GM23338 (cell line): ENCODE results near the gene TLCD3A. TPM values are rescaled to one million over a fixed set of nuclear protein-coding genes. Genes with fewer than 3 reads are reported as not detected.

Experiments used
- ATAC-seq: fragments of 200-7000 bp; cut with Tn5 transposase; 3 replicates; pipeline ENCODE4 v1.9.1; 2020
- DNase-seq: peaks from one replicate; pipeline ENCODE4 v3.0.0-alpha.2; 2015; ENCODE audit warnings: low spot score
- H2AFZ ChIP-seq: fragments of 200-600 bp; sonication (generic); 2 replicates; pipeline ENCODE4 v1.8.0; 2016; ENCODE audit warnings: antibody characterized with exemption, mild to moderate bottlenecking, moderate library complexity
- H3F3A ChIP-seq: fragments of 200-600 bp; sonication (generic); replicated peaks from 2 replicates; pipeline ENCODE4 v1.8.0; 2017; ENCODE audit warnings: antibody characterized with exemption, mixed run types, low read depth
- H3K27ac ChIP-seq: fragments of 200-600 bp; sonication (generic); 2 replicates; pipeline ENCODE4 v1.6.1; 2016; ENCODE audit warnings: low read depth
- H3K27me3 ChIP-seq: fragments of 200-600 bp; sonication (generic); 2 replicates; pipeline ENCODE4 v1.8.0; 2016; ENCODE audit warnings: mild to moderate bottlenecking, mixed run types, moderate library complexity; ENCODE audit not compliant: insufficient read depth
- H3K36me3 ChIP-seq: fragments of 200-600 bp; sonication (generic); 2 replicates; pipeline ENCODE4 v1.8.0; 2016; ENCODE audit warnings: mild to moderate bottlenecking; ENCODE audit not compliant: insufficient read depth
- H3K4me1 ChIP-seq: fragments of 200-600 bp; sonication (generic); 2 replicates; pipeline ENCODE4 v1.8.0; 2016; ENCODE audit warnings: mild to moderate bottlenecking, moderate library complexity; ENCODE audit not compliant: insufficient read depth
- H3K4me2 ChIP-seq: fragments of 200-600 bp; sonication (generic); 2 replicates; pipeline ENCODE4 v1.7.1; 2017; ENCODE audit warnings: mixed run types
- H3K4me3 ChIP-seq: fragments of 200-600 bp; sonication (generic); 2 replicates; pipeline ENCODE4 v1.6.1; 2016; ENCODE audit warnings: mixed run types
- H3K79me2 ChIP-seq: fragments of 200-600 bp; sonication (generic); replicated peaks from 2 replicates; pipeline ENCODE4 v1.8.0; 2017; ENCODE audit warnings: mild to moderate bottlenecking; ENCODE audit not compliant: insufficient read depth
- H3K9me2 ChIP-seq: fragments of 200-600 bp; sonication (generic); 2 replicates; pipeline ENCODE4 v1.8.0; 2017; ENCODE audit not compliant: insufficient read depth
- H4K20me1 ChIP-seq: fragments of 200-600 bp; sonication (generic); replicated peaks from 2 replicates; pipeline ENCODE4 v1.8.0; 2017; ENCODE audit warnings: mild to moderate bottlenecking; ENCODE audit not compliant: insufficient read depth
- H3K27ac Mint-ChIP-seq: 2 replicates; pipeline ENCODE4 v1.8.0; 2020; ENCODE audit warnings: inconsistent platforms, mild to moderate bottlenecking, moderate library complexity, mixed read lengths
- H3K27me3 Mint-ChIP-seq: 3 replicates; pipeline ENCODE4 v1.8.0; 2022; ENCODE audit warnings: low read depth, mild to moderate bottlenecking, moderate library complexity, mixed read lengths, inconsistent platforms; ENCODE audit not compliant: insufficient read depth, poor library complexity
- H3K36me3 Mint-ChIP-seq: 3 replicates; pipeline ENCODE4 v1.8.0; 2021; ENCODE audit warnings: low read depth, mild to moderate bottlenecking, inconsistent platforms, moderate library complexity, mixed read lengths
- H3K4me1 Mint-ChIP-seq: 3 replicates; pipeline ENCODE4 v1.8.0; 2020; ENCODE audit warnings: mild to moderate bottlenecking, inconsistent platforms, mixed read lengths
- H3K4me3 Mint-ChIP-seq: 3 replicates; pipeline ENCODE4 v1.8.0; 2021; ENCODE audit warnings: moderate library complexity, mild to moderate bottlenecking, inconsistent platforms, mixed read lengths
- H3K9me3 Mint-ChIP-seq: 3 replicates; pipeline ENCODE4 v1.8.0; 2020; ENCODE audit warnings: moderate library complexity, mild to moderate bottlenecking, inconsistent platforms, mixed read lengths
- CREB1 ChIP-seq: fragments of 250-450 bp; sonication (Bioruptor Pico); IDR thresholded peaks from 2 replicates; pipeline ENCODE4 v1.5.0; 2020; ENCODE audit warnings: low read depth, mild to moderate bottlenecking, moderate library complexity
- EZH2 ChIP-seq: fragments of 200-600 bp; sonication (generic); IDR thresholded peaks from one replicate; pipeline ENCODE4 v1.8.0; 2017; ENCODE audit warnings: antibody characterized with exemption, mild to moderate bottlenecking, low read depth; ENCODE audit not compliant: unreplicated experiment
- JUNB ChIP-seq: IDR thresholded peaks from one replicate; pipeline ENCODE4 v1.6.1; 2016; ENCODE audit warnings: antibody characterized with exemption; ENCODE audit not compliant: unreplicated experiment
- NANOG ChIP-seq: IDR thresholded peaks from 2 replicates; pipeline ENCODE4 v1.6.1; 2016; ENCODE audit warnings: antibody characterized with exemption, borderline replicate concordance
- POLR2AphosphoS5 ChIP-seq: IDR thresholded peaks from 2 replicates; pipeline ENCODE4 v1.6.1; 2016; ENCODE audit warnings: antibody characterized with exemption, low read depth
- STAT1 ChIP-seq: IDR thresholded peaks from one replicate; pipeline ENCODE4 v1.6.1; 2016; ENCODE audit warnings: antibody characterized with exemption; ENCODE audit not compliant: unreplicated experiment
- ZNF114 ChIP-seq: fragments of 250-450 bp; sonication (Bioruptor Pico); IDR thresholded peaks from 2 replicates; pipeline ENCODE4 v1.5.0; 2020; ENCODE audit warnings: mild to moderate bottlenecking, moderate library complexity
- ZNF331 ChIP-seq: fragments of 250-450 bp; sonication (Bioruptor Pico); IDR thresholded peaks from 2 replicates; pipeline ENCODE4 v1.5.0; 2020; ENCODE audit warnings: low read depth, mild to moderate bottlenecking, moderate library complexity
- polyA plus RNA-seq: library from polyadenylated mRNA; unstranded; fragments of >200 nt; fragmentation: Nextera tagmentation; extraction: Ambion mirVana; gene quantifications from 2 replicates; pipeline ENCODE4 v1.2.1, GENCODE V29; 2016
- total RNA-seq: library from RNA; depleted of rRNA; stranded (reverse); fragments of >200 nt; shearing (Covaris generic); gene quantifications from 2 replicates; pipeline ENCODE4 v1.2.3, GENCODE V29; 2014
- TF ChIP-seq, protein P1 (sequence below), 2 experiments: fragments of 200-600 bp in 1 of 2; sonication (generic) in 1 of 2; conservative IDR thresholded peaks; 2 replicates each; pipeline versions ENCODE4 v1.5.1 to v1.6.1; 2016 to 2017; ENCODE audit warnings: antibody characterized with exemption in 2 of 2, low read depth in 2 of 2, mild to moderate bottlenecking in 2 of 2, moderate library complexity in 1 of 2
- TF ChIP-seq, protein P2 (sequence below): fragments of 250-450 bp; sonication (Bioruptor Pico); IDR thresholded peaks from 2 replicates; pipeline ENCODE4 v1.5.0; 2020; ENCODE audit warnings: mild to moderate bottlenecking, moderate library complexity
- TF ChIP-seq, protein P3 (sequence below): IDR thresholded peaks from one replicate; pipeline ENCODE4 v1.6.1; 2018; ENCODE audit warnings: antibody characterized with exemption; ENCODE audit not compliant: unreplicated experiment
- TF ChIP-seq, protein P4 (sequence below): IDR thresholded peaks from 2 replicates; pipeline ENCODE4 v1.6.1; 2016; ENCODE audit warnings: antibody characterized with exemption

Gene TLCD3A
- total and polyA plus RNA-seq, 2 experiments from 2014 or later = 10.3 to 21.1 TPM

DNA sequence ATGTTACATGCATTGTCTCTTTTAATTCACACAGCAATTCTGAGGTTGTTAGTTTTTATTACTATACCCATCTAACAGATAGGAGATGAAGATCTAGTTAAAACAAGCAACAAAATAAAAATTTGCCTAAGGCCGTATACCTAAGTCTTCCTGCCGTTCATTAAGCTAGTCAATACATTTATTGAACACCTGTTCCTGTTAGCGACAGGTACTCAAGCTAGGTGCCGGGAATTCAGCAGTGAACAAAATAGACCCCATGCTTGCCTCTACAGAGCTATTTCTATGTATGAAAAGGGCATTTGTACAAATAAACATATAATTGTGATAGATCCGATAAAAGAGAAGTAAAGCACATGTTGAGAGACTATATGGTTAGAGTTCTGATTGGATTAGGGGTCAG lies 14.3 kb upstream of the TLCD3A start:
- H3K27me3 Mint-ChIP-seq = peaks cover 7% of the 10 kb centered on the region
- no peak for TF ChIP-seq ZNF114 (CRISPR knock-in tag)
- no peak for TF ChIP-seq POLR2AphosphoS5
- no peak for TF ChIP-seq NANOG
- TF ChIP-seq, protein P1, sequence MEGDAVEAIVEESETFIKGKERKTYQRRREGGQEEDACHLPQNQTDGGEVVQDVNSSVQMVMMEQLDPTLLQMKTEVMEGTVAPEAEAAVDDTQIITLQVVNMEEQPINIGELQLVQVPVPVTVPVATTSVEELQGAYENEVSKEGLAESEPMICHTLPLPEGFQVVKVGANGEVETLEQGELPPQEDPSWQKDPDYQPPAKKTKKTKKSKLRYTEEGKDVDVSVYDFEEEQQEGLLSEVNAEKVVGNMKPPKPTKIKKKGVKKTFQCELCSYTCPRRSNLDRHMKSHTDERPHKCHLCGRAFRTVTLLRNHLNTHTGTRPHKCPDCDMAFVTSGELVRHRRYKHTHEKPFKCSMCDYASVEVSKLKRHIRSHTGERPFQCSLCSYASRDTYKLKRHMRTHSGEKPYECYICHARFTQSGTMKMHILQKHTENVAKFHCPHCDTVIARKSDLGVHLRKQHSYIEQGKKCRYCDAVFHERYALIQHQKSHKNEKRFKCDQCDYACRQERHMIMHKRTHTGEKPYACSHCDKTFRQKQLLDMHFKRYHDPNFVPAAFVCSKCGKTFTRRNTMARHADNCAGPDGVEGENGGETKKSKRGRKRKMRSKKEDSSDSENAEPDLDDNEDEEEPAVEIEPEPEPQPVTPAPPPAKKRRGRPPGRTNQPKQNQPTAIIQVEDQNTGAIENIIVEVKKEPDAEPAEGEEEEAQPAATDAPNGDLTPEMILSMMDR (conservative IDR thresholded peaks at IDR 0.05; ENCODE audit: low read depth in 2 of 2) = no peak
- TF ChIP-seq, protein P2, sequence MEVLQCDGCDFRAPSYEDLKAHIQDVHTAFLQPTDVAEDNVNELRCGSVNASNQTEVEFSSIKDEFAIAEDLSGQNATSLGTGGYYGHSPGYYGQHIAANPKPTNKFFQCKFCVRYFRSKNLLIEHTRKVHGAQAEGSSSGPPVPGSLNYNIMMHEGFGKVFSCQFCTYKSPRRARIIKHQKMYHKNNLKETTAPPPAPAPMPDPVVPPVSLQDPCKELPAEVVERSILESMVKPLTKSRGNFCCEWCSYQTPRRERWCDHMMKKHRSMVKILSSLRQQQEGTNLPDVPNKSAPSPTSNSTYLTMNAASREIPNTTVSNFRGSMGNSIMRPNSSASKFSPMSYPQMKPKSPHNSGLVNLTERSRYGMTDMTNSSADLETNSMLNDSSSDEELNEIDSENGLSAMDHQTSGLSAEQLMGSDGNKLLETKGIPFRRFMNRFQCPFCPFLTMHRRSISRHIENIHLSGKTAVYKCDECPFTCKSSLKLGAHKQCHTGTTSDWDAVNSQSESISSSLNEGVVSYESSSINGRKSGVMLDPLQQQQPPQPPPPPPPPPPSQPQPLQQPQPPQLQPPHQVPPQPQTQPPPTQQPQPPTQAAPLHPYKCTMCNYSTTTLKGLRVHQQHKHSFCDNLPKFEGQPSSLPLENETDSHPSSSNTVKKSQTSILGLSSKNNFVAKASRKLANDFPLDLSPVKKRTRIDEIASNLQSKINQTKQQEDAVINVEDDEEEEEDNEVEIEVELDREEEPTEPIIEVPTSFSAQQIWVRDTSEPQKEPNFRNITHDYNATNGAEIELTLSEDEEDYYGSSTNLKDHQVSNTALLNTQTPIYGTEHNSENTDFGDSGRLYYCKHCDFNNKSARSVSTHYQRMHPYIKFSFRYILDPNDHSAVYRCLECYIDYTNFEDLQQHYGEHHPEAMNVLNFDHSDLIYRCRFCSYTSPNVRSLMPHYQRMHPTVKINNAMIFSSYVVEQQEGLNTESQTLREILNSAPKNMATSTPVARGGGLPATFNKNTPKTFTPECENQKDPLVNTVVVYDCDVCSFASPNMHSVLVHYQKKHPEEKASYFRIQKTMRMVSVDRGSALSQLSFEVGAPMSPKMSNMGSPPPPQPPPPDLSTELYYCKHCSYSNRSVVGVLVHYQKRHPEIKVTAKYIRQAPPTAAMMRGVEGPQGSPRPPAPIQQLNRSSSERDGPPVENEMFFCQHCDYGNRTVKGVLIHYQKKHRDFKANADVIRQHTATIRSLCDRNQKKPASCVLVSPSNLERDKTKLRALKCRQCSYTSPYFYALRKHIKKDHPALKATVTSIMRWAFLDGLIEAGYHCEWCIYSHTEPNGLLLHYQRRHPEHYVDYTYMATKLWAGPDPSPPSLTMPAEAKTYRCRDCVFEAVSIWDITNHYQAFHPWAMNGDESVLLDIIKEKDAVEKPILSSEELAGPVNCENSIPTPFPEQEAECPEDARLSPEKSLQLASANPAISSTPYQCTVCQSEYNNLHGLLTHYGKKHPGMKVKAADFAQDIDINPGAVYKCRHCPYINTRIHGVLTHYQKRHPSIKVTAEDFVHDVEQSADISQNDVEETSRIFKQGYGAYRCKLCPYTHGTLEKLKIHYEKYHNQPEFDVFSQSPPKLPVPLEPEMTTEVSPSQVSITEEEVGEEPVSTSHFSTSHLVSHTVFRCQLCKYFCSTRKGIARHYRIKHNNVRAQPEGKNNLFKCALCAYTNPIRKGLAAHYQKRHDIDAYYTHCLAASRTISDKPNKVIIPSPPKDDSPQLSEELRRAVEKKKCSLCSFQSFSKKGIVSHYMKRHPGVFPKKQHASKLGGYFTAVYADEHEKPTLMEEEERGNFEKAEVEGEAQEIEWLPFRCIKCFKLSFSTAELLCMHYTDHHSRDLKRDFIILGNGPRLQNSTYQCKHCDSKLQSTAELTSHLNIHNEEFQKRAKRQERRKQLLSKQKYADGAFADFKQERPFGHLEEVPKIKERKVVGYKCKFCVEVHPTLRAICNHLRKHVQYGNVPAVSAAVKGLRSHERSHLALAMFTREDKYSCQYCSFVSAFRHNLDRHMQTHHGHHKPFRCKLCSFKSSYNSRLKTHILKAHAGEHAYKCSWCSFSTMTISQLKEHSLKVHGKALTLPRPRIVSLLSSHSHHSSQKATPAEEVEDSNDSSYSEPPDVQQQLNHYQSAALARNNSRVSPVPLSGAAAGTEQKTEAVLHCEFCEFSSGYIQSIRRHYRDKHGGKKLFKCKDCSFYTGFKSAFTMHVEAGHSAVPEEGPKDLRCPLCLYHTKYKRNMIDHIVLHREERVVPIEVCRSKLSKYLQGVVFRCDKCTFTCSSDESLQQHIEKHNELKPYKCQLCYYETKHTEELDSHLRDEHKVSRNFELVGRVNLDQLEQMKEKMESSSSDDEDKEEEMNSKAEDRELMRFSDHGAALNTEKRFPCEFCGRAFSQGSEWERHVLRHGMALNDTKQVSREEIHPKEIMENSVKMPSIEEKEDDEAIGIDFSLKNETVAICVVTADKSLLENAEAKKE (CRISPR knock-in tag) = no peak
- no peak for TF ChIP-seq EZH2
- no peak for TF ChIP-seq ZNF331 (CRISPR knock-in tag)
- no peak for TF ChIP-seq STAT1
- TF ChIP-seq, protein P3, sequence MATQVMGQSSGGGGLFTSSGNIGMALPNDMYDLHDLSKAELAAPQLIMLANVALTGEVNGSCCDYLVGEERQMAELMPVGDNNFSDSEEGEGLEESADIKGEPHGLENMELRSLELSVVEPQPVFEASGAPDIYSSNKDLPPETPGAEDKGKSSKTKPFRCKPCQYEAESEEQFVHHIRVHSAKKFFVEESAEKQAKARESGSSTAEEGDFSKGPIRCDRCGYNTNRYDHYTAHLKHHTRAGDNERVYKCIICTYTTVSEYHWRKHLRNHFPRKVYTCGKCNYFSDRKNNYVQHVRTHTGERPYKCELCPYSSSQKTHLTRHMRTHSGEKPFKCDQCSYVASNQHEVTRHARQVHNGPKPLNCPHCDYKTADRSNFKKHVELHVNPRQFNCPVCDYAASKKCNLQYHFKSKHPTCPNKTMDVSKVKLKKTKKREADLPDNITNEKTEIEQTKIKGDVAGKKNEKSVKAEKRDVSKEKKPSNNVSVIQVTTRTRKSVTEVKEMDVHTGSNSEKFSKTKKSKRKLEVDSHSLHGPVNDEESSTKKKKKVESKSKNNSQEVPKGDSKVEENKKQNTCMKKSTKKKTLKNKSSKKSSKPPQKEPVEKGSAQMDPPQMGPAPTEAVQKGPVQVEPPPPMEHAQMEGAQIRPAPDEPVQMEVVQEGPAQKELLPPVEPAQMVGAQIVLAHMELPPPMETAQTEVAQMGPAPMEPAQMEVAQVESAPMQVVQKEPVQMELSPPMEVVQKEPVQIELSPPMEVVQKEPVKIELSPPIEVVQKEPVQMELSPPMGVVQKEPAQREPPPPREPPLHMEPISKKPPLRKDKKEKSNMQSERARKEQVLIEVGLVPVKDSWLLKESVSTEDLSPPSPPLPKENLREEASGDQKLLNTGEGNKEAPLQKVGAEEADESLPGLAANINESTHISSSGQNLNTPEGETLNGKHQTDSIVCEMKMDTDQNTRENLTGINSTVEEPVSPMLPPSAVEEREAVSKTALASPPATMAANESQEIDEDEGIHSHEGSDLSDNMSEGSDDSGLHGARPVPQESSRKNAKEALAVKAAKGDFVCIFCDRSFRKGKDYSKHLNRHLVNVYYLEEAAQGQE = no peak
- TF ChIP-seq, protein P4, sequence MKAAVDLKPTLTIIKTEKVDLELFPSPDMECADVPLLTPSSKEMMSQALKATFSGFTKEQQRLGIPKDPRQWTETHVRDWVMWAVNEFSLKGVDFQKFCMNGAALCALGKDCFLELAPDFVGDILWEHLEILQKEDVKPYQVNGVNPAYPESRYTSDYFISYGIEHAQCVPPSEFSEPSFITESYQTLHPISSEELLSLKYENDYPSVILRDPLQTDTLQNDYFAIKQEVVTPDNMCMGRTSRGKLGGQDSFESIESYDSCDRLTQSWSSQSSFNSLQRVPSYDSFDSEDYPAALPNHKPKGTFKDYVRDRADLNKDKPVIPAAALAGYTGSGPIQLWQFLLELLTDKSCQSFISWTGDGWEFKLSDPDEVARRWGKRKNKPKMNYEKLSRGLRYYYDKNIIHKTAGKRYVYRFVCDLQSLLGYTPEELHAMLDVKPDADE = no peak
- no peak for TF ChIP-seq JUNB
- no peak for TF ChIP-seq CREB1 (CRISPR knock-in tag)
- no peak overlapping the region for H3K4me3 Mint-ChIP-seq
- peaks cover 11% of the 10 kb centered on the region for H3K79me2 ChIP-seq
- peaks cover 6% of the 10 kb centered on the region; the same call in 2 of the 3 replicates for H3K4me1 Mint-ChIP-seq
- H3K27me3 ChIP-seq = no peaks in the 10 kb centered on the region
- H3K4me3 ChIP-seq = no peak overlapping the region
- H3K27ac Mint-ChIP-seq = no peak overlapping the region
- H3K36me3 ChIP-seq = no peaks in the 10 kb centered on the region
- no peaks in the 10 kb centered on the region; the same call in 1 of the 2 replicates for H4K20me1 ChIP-seq
- no peaks in the 10 kb centered on the region; the same call in 2 of the 3 replicates for H3K9me3 Mint-ChIP-seq
- H3K9me2 ChIP-seq = no peaks in the 10 kb centered on the region
- no peaks in the 10 kb centered on the region for H3F3A ChIP-seq
- H3K36me3 Mint-ChIP-seq = no peaks in the 10 kb centered on the region
- H3K4me1 ChIP-seq = no peaks in the 10 kb centered on the region
- H3K4me2 ChIP-seq = no peak overlapping the region
- no peak overlapping the region for H2AFZ ChIP-seq
- ATAC-seq = no peak
- DNase-seq = no peak
- no peak overlapping the region for H3K27ac ChIP-seq
